Stimulated activated CD4-positive, alpha-beta T cell treated with anti-CD3 and anti-CD28 coated beads, Interleukin-12 subunit alpha, Interleukin-12 subunit beta, amount 100 ng/mL, for 4 hours (primary cell): ENCODE results near the gene NCAM1.

Source experiments
- DNase-seq: peaks from one replicate; pipeline ENCODE4 v3.0.0-alpha.2; 2020

The NCAM1 gene

GRCh38 chr11:113213549-113213948 lies 252.3 kb downstream of the NCAM1 start:
- no peak for DNase-seq

DNA sequence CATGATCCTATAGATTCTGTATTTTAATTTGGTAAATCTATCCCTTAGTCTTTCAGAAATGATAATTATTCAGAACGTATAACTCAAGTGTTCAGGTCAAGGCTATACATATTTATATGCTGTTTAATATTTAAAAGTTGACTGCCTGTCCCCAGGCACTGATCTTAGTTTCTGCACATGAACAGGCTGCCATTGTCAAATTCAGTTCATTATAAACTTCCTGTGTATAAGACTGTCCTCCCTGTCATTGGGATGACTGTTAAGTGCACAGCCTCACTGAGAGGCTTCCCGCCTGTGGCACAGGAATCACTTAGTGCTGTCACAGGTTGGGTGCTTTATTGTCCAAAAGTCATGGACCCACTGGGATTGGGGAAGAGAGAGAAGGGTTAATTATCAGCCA lies 261.0 kb downstream of the NCAM1 start:
- no peak for DNase-seq

DNA sequence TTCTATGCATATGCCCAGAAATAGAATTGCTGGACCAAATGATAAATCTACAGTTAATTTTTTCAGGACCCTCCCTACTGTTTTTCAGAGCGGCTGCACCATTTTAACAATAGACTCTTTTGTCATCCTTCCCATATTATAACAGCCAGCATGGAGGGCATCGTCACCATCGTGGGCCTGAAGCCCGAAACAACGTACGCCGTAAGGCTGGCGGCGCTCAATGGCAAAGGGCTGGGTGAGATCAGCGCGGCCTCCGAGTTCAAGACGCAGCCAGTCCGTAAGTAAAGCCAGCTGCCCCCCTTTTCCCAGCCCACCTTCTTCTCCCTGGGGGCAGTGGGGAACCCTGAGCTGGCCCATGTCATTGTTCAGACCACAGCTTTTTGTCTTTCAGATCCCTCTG lies 273.7 kb downstream of the NCAM1 start:
- DNase-seq = no peak

DNA sequence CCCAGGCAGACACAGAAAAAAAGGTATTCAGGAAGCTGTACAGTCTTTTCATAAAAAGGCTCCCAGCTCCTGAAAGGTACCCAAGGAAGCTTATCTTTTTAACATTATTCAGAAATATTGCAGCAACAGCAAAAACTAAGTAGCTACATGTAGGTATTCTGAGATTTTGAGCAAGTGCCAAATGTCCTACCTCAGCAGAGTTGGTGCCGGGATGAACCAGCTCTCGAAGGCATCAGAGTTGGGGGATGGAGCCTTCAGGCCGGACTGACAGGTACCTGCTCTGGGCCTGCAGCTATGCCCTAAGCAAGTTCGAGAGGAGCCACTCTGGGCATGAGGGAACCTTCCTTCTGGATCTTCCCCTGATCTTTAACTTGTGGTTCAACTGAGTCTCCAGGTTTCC lies 276.0 kb downstream of the NCAM1 start:
- no peak for DNase-seq

DNA sequence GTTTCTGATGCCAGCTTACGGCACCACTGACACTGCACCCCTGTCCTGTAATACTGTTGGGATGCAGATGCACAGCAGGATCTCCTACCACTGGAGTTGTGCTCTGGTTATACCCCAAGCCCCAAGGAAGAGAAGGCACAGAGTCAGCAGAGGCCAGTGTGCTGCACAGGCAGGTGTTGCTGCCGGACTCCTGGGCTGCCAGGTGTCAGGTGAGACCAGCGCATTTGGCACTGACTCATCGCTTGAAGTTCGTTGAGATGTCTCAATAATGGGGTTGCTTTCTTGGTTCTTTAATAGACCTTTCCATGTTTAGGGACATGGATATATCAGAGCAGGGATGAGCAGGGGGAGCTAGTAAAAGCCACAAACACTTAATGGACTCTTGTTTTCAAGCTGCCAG lies 277.5 kb downstream of the NCAM1 start:
- DNase-seq = no peak

DNA sequence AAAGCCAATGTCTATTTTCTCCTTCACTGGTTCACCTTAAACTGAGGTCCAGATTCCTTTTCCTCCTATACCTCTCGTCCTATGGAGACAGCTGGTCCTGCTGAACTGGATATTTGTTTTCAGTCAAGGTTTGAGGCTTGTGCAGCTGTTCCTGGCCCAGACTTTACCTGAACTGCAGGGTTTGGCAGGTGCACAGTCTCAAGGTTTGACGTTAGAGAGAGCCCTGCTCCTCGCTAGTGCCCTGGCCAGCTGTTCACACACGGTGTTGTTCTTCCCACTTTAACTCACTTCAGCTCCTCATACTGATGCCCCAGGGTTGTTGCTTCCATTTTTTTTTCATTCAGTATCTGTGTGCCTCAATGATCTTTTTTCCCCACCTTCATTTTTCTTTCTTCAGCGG lies 279.2 kb downstream of the NCAM1 start:
- DNase-seq = no peak

GRCh38 chr11:113240790-113241635 lies 279.8 kb downstream of the NCAM1 start:
- DNase-seq = no peak

- no peak for DNase-seq
Measured at GRCh38 chr11:113241636-113242054, 280.4 kb downstream of the NCAM1 start.

- no peak for DNase-seq
Measured at GRCh38 chr11:113242060-113242459, 280.8 kb downstream of the NCAM1 start.

DNA sequence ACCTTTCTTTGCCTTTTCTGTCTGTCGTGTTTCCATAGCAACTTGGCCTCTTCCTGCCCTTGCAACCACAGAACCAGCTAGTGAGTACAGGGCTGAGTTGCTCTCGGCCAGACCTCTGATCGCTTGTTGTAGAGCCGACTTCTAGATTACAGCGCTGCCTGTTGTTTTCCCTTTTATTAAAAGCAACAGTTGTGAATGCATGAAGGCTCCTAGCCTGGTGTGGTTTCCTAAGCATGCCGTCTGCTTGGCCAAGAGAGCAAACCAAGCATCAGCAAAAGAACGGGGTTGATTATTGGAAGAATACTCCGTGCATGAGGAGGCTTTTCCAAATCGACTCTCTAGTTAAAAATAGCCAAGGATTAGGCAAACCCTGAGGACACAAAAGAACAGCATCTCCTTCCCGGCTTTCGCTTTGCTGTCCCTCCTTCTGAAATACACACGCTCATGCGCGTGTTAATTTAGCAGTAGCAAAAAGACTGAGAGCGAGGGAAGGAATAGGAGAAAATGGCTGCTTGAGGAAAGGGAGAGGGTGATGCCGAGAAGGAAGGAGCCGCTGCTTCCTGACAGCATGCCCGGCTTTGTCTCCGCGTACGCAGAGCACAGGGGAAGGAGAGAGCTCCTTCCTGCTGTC lies 281.7 kb downstream of the NCAM1 start:
- no peak for DNase-seq

DNA sequence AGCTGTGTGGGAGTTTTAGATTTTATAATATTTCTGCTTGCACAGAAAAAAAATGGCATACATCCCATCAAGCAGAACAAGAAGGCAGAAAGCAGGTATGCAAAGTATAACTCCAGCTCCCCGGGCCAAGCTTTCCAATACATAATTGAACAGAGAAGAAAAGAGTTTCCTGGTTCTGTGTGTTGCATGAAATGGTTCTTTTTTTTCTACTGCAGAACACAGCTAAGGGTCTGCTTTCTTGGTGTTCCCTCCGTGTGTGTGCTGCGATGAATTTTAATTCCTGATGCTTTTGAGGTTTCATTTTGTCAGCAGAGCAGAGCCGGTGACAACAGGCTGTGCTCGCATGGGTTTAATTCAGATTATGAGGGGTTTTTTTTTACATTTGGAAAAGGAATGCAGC lies 282.5 kb downstream of the NCAM1 start:
- no peak for DNase-seq

GRCh38 chr11:113245216-113245615 lies 284.0 kb downstream of the NCAM1 start:
- DNase-seq = no peak

DNA sequence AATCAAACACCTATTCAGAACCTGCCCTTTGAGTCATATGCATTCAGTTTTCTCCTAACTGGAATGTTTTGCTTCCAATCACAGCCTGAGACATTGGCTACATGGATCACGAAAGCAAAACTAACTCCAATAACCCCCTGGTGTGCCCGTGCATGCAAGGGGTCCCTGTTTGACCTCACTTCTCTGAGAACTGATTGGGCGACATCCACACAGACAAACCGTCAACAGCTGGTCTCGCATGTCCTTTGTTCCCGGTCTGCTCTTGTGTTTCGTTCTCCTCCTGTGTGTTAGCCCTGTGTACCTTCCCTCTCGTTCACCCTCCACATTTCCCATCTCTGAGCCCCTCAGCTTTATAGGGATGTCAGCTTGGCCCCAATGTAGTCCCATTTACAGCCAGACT lies 286.0 kb downstream of the NCAM1 start:
- DNase-seq = no peak

- DNase-seq = no peak
Measured at GRCh38 chr11:113247966-113248365, 286.7 kb downstream of the NCAM1 start.

- no peak for DNase-seq
Measured at GRCh38 chr11:113248702-113249490, 287.7 kb downstream of the NCAM1 start.

GRCh38 chr11:113249491-113249763 lies 288.2 kb downstream of the NCAM1 start:
- no peak for DNase-seq

GRCh38 chr11:113249786-113250185 lies 288.6 kb downstream of the NCAM1 start:
- no peak for DNase-seq

GRCh38 chr11:113251281-113251680 lies 290.1 kb downstream of the NCAM1 start:
- DNase-seq = no peak

- DNase-seq = no peak
Measured at GRCh38 chr11:113253406-113253805, 292.2 kb downstream of the NCAM1 start.

DNA sequence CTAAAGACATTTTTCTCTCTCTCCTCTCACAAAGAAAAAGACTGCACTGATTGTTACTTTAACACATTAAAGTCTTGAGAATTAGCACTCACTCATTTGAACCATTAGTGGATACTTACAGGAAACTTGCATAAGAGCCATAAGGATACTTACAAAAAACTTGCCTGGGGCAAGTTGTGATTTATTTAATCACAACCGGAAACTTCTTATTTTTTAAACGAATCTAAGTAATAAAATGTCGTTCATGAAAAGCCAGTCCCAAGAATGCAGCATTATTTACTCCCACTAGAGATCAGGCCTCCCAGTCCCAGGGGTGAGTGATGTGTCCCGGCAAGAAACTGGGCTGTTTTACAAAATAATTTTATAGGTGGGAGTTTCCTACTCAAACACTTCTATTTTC lies 293.9 kb downstream of the NCAM1 start:
- no peak for DNase-seq

DNA sequence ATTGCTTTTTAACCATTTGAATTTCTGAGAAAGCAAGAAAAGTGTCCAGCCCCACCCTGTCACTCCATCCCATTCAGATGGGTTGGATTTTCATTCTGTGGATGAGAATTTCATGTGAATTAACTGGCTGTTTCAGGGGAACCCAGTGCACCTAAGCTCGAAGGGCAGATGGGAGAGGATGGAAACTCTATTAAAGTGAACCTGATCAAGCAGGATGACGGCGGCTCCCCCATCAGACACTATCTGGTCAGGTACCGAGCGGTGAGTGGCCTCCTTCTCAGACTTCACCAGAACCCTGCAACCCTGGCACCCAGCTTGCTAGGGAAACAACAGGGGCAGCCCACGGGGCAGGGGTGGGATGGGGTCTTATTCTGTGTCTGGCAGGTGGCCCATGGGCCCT lies 294.5 kb downstream of the NCAM1 start:
- no peak for DNase-seq

- no peak for DNase-seq
Measured at GRCh38 chr11:113256431-113257202, 295.4 kb downstream of the NCAM1 start.

DNA sequence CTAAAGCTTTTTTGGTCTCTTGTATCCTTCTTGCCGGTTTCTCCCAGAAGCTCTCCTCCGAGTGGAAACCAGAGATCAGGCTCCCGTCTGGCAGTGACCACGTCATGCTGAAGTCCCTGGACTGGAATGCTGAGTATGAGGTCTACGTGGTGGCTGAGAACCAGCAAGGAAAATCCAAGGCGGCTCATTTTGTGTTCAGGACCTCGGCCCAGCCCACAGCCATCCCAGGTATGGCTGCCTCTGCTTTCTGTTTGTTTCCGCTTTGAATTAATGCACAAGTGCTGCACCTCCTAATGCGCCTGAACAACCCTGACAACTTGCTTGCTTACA lies 298.8 kb downstream of the NCAM1 start:
- no peak for DNase-seq
